ENCODE data around the gene BOC.

DNA sequence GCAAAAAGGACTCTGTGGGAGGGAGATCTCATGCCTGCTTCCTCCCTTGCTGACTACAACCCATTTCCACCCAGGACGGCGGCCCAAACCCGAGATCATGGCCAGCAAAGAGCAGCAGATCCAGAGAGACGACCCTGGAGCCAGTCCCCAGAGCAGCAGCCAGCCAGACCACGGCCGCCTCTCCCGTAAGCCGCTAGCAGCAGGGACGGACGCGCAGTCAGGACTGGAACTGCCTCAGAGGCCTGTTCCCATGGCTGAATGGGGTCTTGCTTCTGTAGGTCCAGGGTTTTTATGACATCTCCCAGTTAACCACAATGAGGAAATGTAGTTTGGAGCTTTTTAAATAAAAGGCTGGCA is 67.2 kb downstream of the BOC start:
- TF ChIP-seq, protein P1, sequence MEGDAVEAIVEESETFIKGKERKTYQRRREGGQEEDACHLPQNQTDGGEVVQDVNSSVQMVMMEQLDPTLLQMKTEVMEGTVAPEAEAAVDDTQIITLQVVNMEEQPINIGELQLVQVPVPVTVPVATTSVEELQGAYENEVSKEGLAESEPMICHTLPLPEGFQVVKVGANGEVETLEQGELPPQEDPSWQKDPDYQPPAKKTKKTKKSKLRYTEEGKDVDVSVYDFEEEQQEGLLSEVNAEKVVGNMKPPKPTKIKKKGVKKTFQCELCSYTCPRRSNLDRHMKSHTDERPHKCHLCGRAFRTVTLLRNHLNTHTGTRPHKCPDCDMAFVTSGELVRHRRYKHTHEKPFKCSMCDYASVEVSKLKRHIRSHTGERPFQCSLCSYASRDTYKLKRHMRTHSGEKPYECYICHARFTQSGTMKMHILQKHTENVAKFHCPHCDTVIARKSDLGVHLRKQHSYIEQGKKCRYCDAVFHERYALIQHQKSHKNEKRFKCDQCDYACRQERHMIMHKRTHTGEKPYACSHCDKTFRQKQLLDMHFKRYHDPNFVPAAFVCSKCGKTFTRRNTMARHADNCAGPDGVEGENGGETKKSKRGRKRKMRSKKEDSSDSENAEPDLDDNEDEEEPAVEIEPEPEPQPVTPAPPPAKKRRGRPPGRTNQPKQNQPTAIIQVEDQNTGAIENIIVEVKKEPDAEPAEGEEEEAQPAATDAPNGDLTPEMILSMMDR (IDR thresholded peaks at IDR 0.05; ENCODE audit: low read depth, low read length, poor library complexity, severe bottlenecking) = no peak
- no peak for TF ChIP-seq EZH2phosphoT487 (IDR thresholded peaks at IDR 0.05; ENCODE audit: borderline replicate concordance, low read length)

Data from DOHH2 (cell line).